SU-DHL-6 (cell line): Measurements from ENCODE around the gene CAMK2D.
A peak's percentile ranks its signal among the peaks of the same experiment; 100 is the strongest.

Experiments
- H2AFZ ChIP-seq: fragments of 200-600 bp; sonication (generic); 2 replicates; pipeline ENCODE4 v1.6.1; 2014; ENCODE audit warnings: low read depth, mild to moderate bottlenecking, moderate library complexity, mixed read lengths, antibody characterized with exemption, low read length; ENCODE audit not compliant: severe bottlenecking
- H3F3A ChIP-seq: fragments of 200-600 bp; shearing (Covaris generic); 2 replicates; pipeline ENCODE4 v1.6.0; 2016; ENCODE audit warnings: antibody characterized with exemption, mild to moderate bottlenecking; ENCODE audit not compliant: insufficient read depth
- H3K27ac ChIP-seq: fragments of 200-600 bp; sonication (generic); 2 replicates; pipeline ENCODE4 v1.5.1; 2016; ENCODE audit warnings: low read depth, mild to moderate bottlenecking, low read length, moderate library complexity, mixed read lengths
- H3K27me3 ChIP-seq: fragments of 200-600 bp; sonication (generic), shearing (Covaris generic); 2 replicates; pipeline ENCODE4 v1.6.0; 2014; ENCODE audit warnings: mild to moderate bottlenecking, low read length
- H3K36me3 ChIP-seq: fragments of 200-600 bp; sonication (generic); 2 replicates; pipeline ENCODE4 v1.6.1; 2014; ENCODE audit warnings: mild to moderate bottlenecking, low read length, mixed read lengths
- H3K4me2 ChIP-seq: fragments of 300-600, 200-600 bp; shearing (Covaris generic), sonication (generic); 2 replicates; pipeline ENCODE4 v1.6.0; 2014; ENCODE audit warnings: low read length, low read depth, mild to moderate bottlenecking; ENCODE audit not compliant: poor library complexity, severe bottlenecking
- H3K4me3 ChIP-seq: fragments of 200-600 bp; sonication (generic); 2 replicates; pipeline ENCODE4 v1.5.1; 2014; ENCODE audit warnings: antibody characterized with exemption, low read length, mild to moderate bottlenecking, mixed read lengths; ENCODE audit not compliant: insufficient read depth, poor library complexity, severe bottlenecking
- H3K79me2 ChIP-seq: fragments of 200-600 bp; sonication (generic); 2 replicates; pipeline ENCODE4 v1.6.1; 2014; ENCODE audit warnings: mild to moderate bottlenecking, low read length, moderate library complexity; ENCODE audit not compliant: insufficient read depth
- H3K9ac ChIP-seq: fragments of 200-600 bp; sonication (generic); 2 replicates; pipeline ENCODE4 v1.7.0; 2014; ENCODE audit warnings: mild to moderate bottlenecking, low read length
- H3K9me2 ChIP-seq: fragments of 200-600 bp; sonication (generic); replicated peaks from 2 replicates; pipeline ENCODE4 v1.6.1; 2014; ENCODE audit warnings: low read length; ENCODE audit not compliant: insufficient read depth
- H3K9me3 ChIP-seq: fragments of 200-600 bp; sonication (generic); 2 replicates; pipeline ENCODE4 v1.6.1; 2014; ENCODE audit warnings: low read length, mixed read lengths; ENCODE audit not compliant: insufficient read depth
- H4K20me1 ChIP-seq: fragments of 200-600 bp; sonication (generic); 2 replicates; pipeline ENCODE4 v1.6.1; 2014; ENCODE audit warnings: low read depth, mild to moderate bottlenecking, antibody characterized with exemption, low read length, moderate library complexity, mixed read lengths
- EZH2phosphoT487 ChIP-seq: fragments of 200-600 bp; sonication (generic), shearing (Covaris generic); conservative IDR thresholded peaks from 2 replicates; pipeline ENCODE4 v1.6.1; 2018; ENCODE audit warnings: mild to moderate bottlenecking, antibody characterized with exemption, low read length, moderate library complexity, mixed read lengths
- TF ChIP-seq, protein P1 (sequence below): fragments of 200-600 bp; sonication (generic); IDR thresholded peaks from one replicate; pipeline ENCODE4 v1.5.1; 2017; ENCODE audit warnings: antibody characterized with exemption, mild to moderate bottlenecking, low read length, moderate library complexity; ENCODE audit not compliant: insufficient read depth, poor library complexity, severe bottlenecking

CAMK2D gene

GRCh38 chr4:113564493-113564892 is 197.0 kb downstream of the CAMK2D start:
- peak overlapping the region; percentile 67 for H3K4me2 ChIP-seq

GRCh38 chr4:113563691-113564378 is 197.7 kb downstream of the CAMK2D start:
- Histone ChIP-seq H3F3A (peaks cover 8% of the 10 kb centered on the region; the same call in 1 of the 2 replicates), H3K9ac (0 out of 2 replicates have a peak overlapping the region, but pooled peaks have one; percentile 24), H3K27me3 (no peaks in the 10 kb centered on the region), H3K36me3 (no peaks in the 10 kb centered on the region), H3K27ac (peak overlapping the region; percentile 85), H3K9me3 (no peaks in the 10 kb centered on the region), H3K79me2 (no peaks in the 10 kb centered on the region), H3K4me2 (peak overlapping the region; percentile 67), H3K9me2 (no peaks in the 10 kb centered on the region), H2AFZ (no peak overlapping the region), H4K20me1 (no peaks in the 10 kb centered on the region), H3K4me3 (no peak overlapping the region)
- TF ChIP-seq EZH2phosphoT487: no peak
- TF ChIP-seq, protein P1, sequence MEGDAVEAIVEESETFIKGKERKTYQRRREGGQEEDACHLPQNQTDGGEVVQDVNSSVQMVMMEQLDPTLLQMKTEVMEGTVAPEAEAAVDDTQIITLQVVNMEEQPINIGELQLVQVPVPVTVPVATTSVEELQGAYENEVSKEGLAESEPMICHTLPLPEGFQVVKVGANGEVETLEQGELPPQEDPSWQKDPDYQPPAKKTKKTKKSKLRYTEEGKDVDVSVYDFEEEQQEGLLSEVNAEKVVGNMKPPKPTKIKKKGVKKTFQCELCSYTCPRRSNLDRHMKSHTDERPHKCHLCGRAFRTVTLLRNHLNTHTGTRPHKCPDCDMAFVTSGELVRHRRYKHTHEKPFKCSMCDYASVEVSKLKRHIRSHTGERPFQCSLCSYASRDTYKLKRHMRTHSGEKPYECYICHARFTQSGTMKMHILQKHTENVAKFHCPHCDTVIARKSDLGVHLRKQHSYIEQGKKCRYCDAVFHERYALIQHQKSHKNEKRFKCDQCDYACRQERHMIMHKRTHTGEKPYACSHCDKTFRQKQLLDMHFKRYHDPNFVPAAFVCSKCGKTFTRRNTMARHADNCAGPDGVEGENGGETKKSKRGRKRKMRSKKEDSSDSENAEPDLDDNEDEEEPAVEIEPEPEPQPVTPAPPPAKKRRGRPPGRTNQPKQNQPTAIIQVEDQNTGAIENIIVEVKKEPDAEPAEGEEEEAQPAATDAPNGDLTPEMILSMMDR: no peak

More at GRCh38 chr4:113564493-113564892, 197.0 kb downstream of the CAMK2D start:
- Histone ChIP-seq H4K20me1 (no peaks in the 10 kb centered on the region), H3K9me3 (no peaks in the 10 kb centered on the region), H2AFZ (no peak overlapping the region), H3F3A (peaks cover 8% of the 10 kb centered on the region; the same call in 1 of the 2 replicates), H3K36me3 (no peaks in the 10 kb centered on the region), H3K9me2 (no peaks in the 10 kb centered on the region), H3K27me3 (no peaks in the 10 kb centered on the region), H3K27ac (peak overlapping the region; percentile 85), H3K4me3 (no peak overlapping the region), H3K9ac (0 out of 2 replicates have a peak overlapping the region, but pooled peaks have one; percentile 24), H3K79me2 (no peaks in the 10 kb centered on the region)
- TF ChIP-seq, protein P1: no peak
- no peak for TF ChIP-seq EZH2phosphoT487

- Histone ChIP-seq H3K27ac (no peak overlapping the region), H3K4me3 (no peak overlapping the region), H4K20me1 (no peaks in the 10 kb centered on the region), H3K27me3 (no peaks in the 10 kb centered on the region), H3K79me2 (no peaks in the 10 kb centered on the region), H3K9me3 (no peaks in the 10 kb centered on the region), H3K9ac (no peak overlapping the region), H3K4me2 (no peak overlapping the region), H3K36me3 (no peaks in the 10 kb centered on the region), H2AFZ (no peak overlapping the region), H3F3A (peaks cover 8% of the 10 kb centered on the region; the same call in 1 of the 2 replicates), H3K9me2 (no peaks in the 10 kb centered on the region)
- no peak for TF ChIP-seq EZH2phosphoT487
- TF ChIP-seq, protein P1: no peak
These were observed 199.8 kb downstream of the CAMK2D start for GRCh38 chr4:113561758-113562157.
